B cell (primary cell): ENCODE measurements around the gene CAMK2D. TPM values are rescaled to one million over a fixed set of nuclear protein-coding genes. Genes with fewer than 3 reads are reported as not detected.

Source experiments
- ATAC-seq: fragments of 200-7000 bp; cut with Tn5 transposase; one replicate; pipeline ENCODE4 v1.10.0; 2021; ENCODE audit warnings: low read depth, mild to moderate bottlenecking, moderate number of reproducible peaks, moderate library complexity
- CTCF ChIA-PET: fragments of 350-600 bp; sonication (Branson Sonifier 250); formaldehyde crosslinking; loops from one replicate; lab custom pipeline; 2021; ENCODE audit warnings: antibody characterized with exemption, inconsistent platforms; lab: Charles Lee
- POLR2A ChIA-PET: fragments of 350-600 bp; sonication (Branson Sonifier 250); formaldehyde crosslinking; loops from one replicate; lab custom pipeline; 2021; ENCODE audit warnings: antibody characterized with exemption; lab: Charles Lee
- DNase-seq: peaks from one replicate; pipeline ENCODE4 v3.0.0; 2013
- H2AFZ ChIP-seq: 2 replicates; pipeline ENCODE4 v1.6.1; 2012; ENCODE audit warnings: mild to moderate bottlenecking, low read depth, low read length; ENCODE audit not compliant: insufficient read depth, poor library complexity, severe bottlenecking
- H3K27ac ChIP-seq, 2 donors: 1 replicate in 1 of 2; 2 replicates in 1 of 2; pipeline ENCODE4 v1.5.1; 2012 to 2013; ENCODE audit warnings: low read length in 2 of 2, mild to moderate bottlenecking in 2 of 2, moderate library complexity in 1 of 2
- H3K27me3 ChIP-seq, 4 experiments: fragments of 200-600 bp in 1 of 4; sonication (generic) in 1 of 4; replicated peaks in 1 of 4; 1 replicate in 2 of 4; 2 replicates in 2 of 4; pipeline versions ENCODE4 v1.6.1 to v1.7.0; 2013 to 2016; ENCODE audit warnings: low read length in 3 of 4, mild to moderate bottlenecking in 2 of 4, mixed read lengths in 1 of 4, moderate library complexity in 1 of 4; ENCODE audit not compliant: insufficient read depth in 4 of 4, control insufficient read depth in 3 of 4; ENCODE audit errors: control extremely low read depth in 1 of 4
- H3K36me3 ChIP-seq, 2 experiments: replicated peaks in 1 of 2; 1 replicate in 1 of 2; 2 replicates in 1 of 2; pipeline versions ENCODE4 v1.6.1 to v1.7.1; 2013; ENCODE audit warnings: low read length in 1 of 2; ENCODE audit not compliant: insufficient read depth in 2 of 2, control insufficient read depth in 1 of 2; ENCODE audit errors: control extremely low read depth in 1 of 2, extremely low read depth in 1 of 2
- H3K4me1 ChIP-seq, 2 donors: fragments of 200-600 bp in 1 of 2; sonication (generic) in 1 of 2; 1 replicate in 1 of 2; 2 replicates in 1 of 2; pipeline versions ENCODE4 v1.5.1 to v1.6.1; 2013 to 2017; ENCODE audit warnings: low read length in 2 of 2; ENCODE audit not compliant: control insufficient read depth in 2 of 2, insufficient read depth in 2 of 2
- H3K4me2 ChIP-seq: replicated peaks from 2 replicates; pipeline ENCODE3; 2012; ENCODE audit warnings: mild to moderate bottlenecking, low read depth, low read length; ENCODE audit not compliant: poor library complexity, severe bottlenecking
- H3K4me3 ChIP-seq, 5 experiments: fragments of 200-600 bp in 1 of 5; sonication (generic) in 1 of 5; 1 replicate in 3 of 5; 2 replicates in 2 of 5; pipeline versions ENCODE4 v1.5.1 to v1.7.0; 2011 to 2016; ENCODE audit warnings: low read length in 4 of 5, mild to moderate bottlenecking in 4 of 5, low read depth in 2 of 5, control low read depth in 1 of 5, moderate library complexity in 1 of 5; ENCODE audit not compliant: insufficient read depth in 1 of 5; ENCODE audit errors: control extremely low read depth in 1 of 5, extremely low read depth in 1 of 5
- H3K79me2 ChIP-seq: fragments of 200-600 bp; sonication (generic); one replicate; pipeline ENCODE4 v1.6.0; 2016; ENCODE audit warnings: low read length; ENCODE audit not compliant: control insufficient read depth, insufficient read depth
- H3K9ac ChIP-seq: fragments of 200-600 bp; sonication (generic); 2 replicates; pipeline ENCODE4 v1.6.1; 2017; ENCODE audit warnings: mild to moderate bottlenecking, low read length, moderate library complexity
- H3K9me3 ChIP-seq, 3 donors: one replicate each; pipeline versions ENCODE4 v1.6.1 to v1.7.1; 2013; ENCODE audit warnings: low read length in 2 of 3; ENCODE audit not compliant: control insufficient read depth in 2 of 3, insufficient read depth in 1 of 3; ENCODE audit errors: control extremely low read depth in 1 of 3
- H4K20me1 ChIP-seq: 2 replicates; pipeline ENCODE4 v1.6.0; 2012; ENCODE audit warnings: mild to moderate bottlenecking, low read length; ENCODE audit not compliant: insufficient read depth, control insufficient read depth, poor library complexity, severe bottlenecking
- H3K27ac Mint-ChIP-seq: one replicate; pipeline ENCODE4 v1.8.0; 2021; ENCODE audit warnings: mixed read lengths
- H3K27me3 Mint-ChIP-seq: one replicate; pipeline ENCODE4 v1.8.0; 2021; ENCODE audit warnings: mixed read lengths
- H3K4me1 Mint-ChIP-seq: one replicate; pipeline ENCODE4 v1.8.0; 2021; ENCODE audit warnings: mixed read lengths
- H3K4me3 Mint-ChIP-seq: one replicate; pipeline ENCODE4 v1.8.0; 2021; ENCODE audit warnings: mixed read lengths
- H3K9me3 Mint-ChIP-seq: one replicate; pipeline ENCODE4 v1.8.0; 2022; ENCODE audit warnings: mixed read lengths; ENCODE audit not compliant: insufficient read depth
- CTCF ChIP-seq: fragments of 200-600 bp; IDR thresholded peaks from one replicate; pipeline ENCODE4 v1.8.0; 2022; ENCODE audit warnings: antibody characterized with exemption, mild to moderate bottlenecking
- EZH2 ChIP-seq: IDR thresholded peaks from 2 replicates; pipeline ENCODE4 v1.6.1; 2012; ENCODE audit warnings: borderline replicate concordance, low read depth, mild to moderate bottlenecking, moderate library complexity, low read length; ENCODE audit not compliant: insufficient read depth, poor library complexity, severe bottlenecking
- WGBS: methylation state at CpG from one replicate; pipeline ENCODE4 v1.1.5; 2013; ENCODE audit warnings: missing lambda C conversion rate; ENCODE audit not compliant: insufficient coverage; 5-methylcytosine and 5-hydroxymethylcytosine counted together
- intact Hi-C: fragments of 100-400 bp; cut with micrococcal nuclease; formaldehyde crosslinking; loops from one replicate; pipeline ENCODE4 v1.10.0; 2022
- polyA plus RNA-seq: library from polyadenylated mRNA; depleted of rRNA; stranded (reverse); fragments of >200 nt; gene quantifications from 2 replicates; pipeline ENCODE4 v1.2.3, GENCODE V29; 2012
- total RNA-seq, 2 donors: library from RNA; stranded (reverse); fragments of 120-200 nt in 1 of 2; gene quantifications; 1 replicate in 1 of 2; 2 replicates in 1 of 2; pipeline versions ENCODE4 v1.2.3 to v1.2.4, GENCODE V29; 2013 to 2022

CAMK2D gene
- total and polyA plus RNA-seq, 2 donors (not counting 1 experiment from before 2014, with no cell fraction given), result 26.3 to 57.0 TPM

- ChIA-PET POLR2A (no interaction called here), CTCF (interaction anchor here (1.1 to 3.9 kb wide), 3 partner anchors 122 to 364 kb away, joined by 3 to 25 read pairs (median 20); no protein-coding TSS in a partner anchor)
- WGBS, result 100% methylated on average over 1 of the region's 6 CpGs
- H3K4me3 ChIP-seq, result peak overlapping the region in 1 of 5 experiments; percentile 8
- peaks cover 5% of the 10 kb centered on the region for H4K20me1 ChIP-seq
- Mint-ChIP-seq H3K27ac (peak overlapping the region; percentile 23), H3K4me3 (peak overlapping the region; percentile 67), H3K27me3 (no peaks in the 10 kb centered on the region), H3K9me3 (no peaks in the 10 kb centered on the region), H3K4me1 (peaks cover 55% of the 10 kb centered on the region)
- peaks cover 22 to 41% of the 10 kb centered on the region in 2 donors for H3K4me1 ChIP-seq
- intact Hi-C loops, result no loop called here
- TF ChIP-seq CTCF (no peak), EZH2 (no peak)
- H3K9ac ChIP-seq, result peak overlapping the region; percentile 82
- peaks cover 75% of the 10 kb centered on the region for H3K79me2 ChIP-seq
- H3K4me2 ChIP-seq, result peak overlapping the region; percentile 72
- H3K9me3 ChIP-seq, result no peaks in the 10 kb centered on the region
- no peaks in the 10 kb centered on the region for H3K27me3 ChIP-seq
- H3K36me3 ChIP-seq, result peaks cover 2 to 12% of the 10 kb centered on the region in 2 experiments
- no peak overlapping the region for H2AFZ ChIP-seq
- peak overlapping the region in 1 of 2 donors; percentile 35 for H3K27ac ChIP-seq
- ATAC-seq (no peak), DNase-seq (no peak)
Observed at GRCh38 chr4:113758372-113758771, 3.2 kb downstream of the CAMK2D start.

- ATAC-seq (no peak), DNase-seq (no peak)
- peaks cover 52% of the 10 kb centered on the region for H3K4me1 Mint-ChIP-seq
- TF ChIP-seq EZH2, result no peak
- TF ChIP-seq CTCF, result no peak
- no peak overlapping the region for H3K4me2 ChIP-seq
- peak overlapping the region; percentile 1 for H3K27ac Mint-ChIP-seq
- ChIA-PET CTCF (no interaction called here), POLR2A (no interaction called here)
- peak overlapping the region; percentile 30 for H3K4me3 Mint-ChIP-seq
- no peak overlapping the region for H3K4me3 ChIP-seq
- H3K27me3 ChIP-seq, result no peaks in the 10 kb centered on the region
- peaks cover 17 to 38% of the 10 kb centered on the region in 2 donors for H3K4me1 ChIP-seq
- peak overlapping the region in 1 of 2 donors; percentile 17 for H3K27ac ChIP-seq
- H3K79me2 ChIP-seq, result peaks cover 84% of the 10 kb centered on the region
- H3K9me3 Mint-ChIP-seq, result no peaks in the 10 kb centered on the region
- H3K9me3 ChIP-seq, result no peaks in the 10 kb centered on the region
- peaks cover 5% of the 10 kb centered on the region for H4K20me1 ChIP-seq
- H3K27me3 Mint-ChIP-seq, result no peaks in the 10 kb centered on the region
- no CpG with 5 or more reads among the region's 3 CpGs for WGBS
- no peak overlapping the region for H3K9ac ChIP-seq
- no peak overlapping the region for H2AFZ ChIP-seq
- intact Hi-C loops, result no loop called here
- H3K36me3 ChIP-seq, result peaks cover 5 to 12% of the 10 kb centered on the region in 2 experiments
Observed at GRCh38 chr4:113757486-113757885, 4.1 kb downstream of the CAMK2D start.
